Choroid plexus epithelial cell (primary cell): ENCODE measurements around the gene KIF18B.

ENCODE experiments used
- DNase-seq: peaks from one replicate; pipeline ENCODE4 v3.0.0-alpha.2; 2010; ENCODE audit warnings: low read depth
- H3K4me3 ChIP-seq: 2 replicates; pipeline ENCODE4 v1.5.1; 2011; ENCODE audit warnings: low read depth, mild to moderate bottlenecking, control low read depth, low read length, moderate library complexity
- CTCF ChIP-seq: conservative IDR thresholded peaks from 2 replicates; pipeline ENCODE4 v1.5.1; 2011; ENCODE audit warnings: low read depth, mild to moderate bottlenecking, control low read depth, inconsistent platforms, low read length, moderate library complexity

Gene KIF18B

GRCh38 chr17:44902135-44902760, 45.3 kb downstream of the KIF18B start:
- H3K4me3 ChIP-seq = no peak overlapping the region
- TF ChIP-seq CTCF = no peak
- DNase-seq = no peak

- peak; percentile 50 for DNase-seq
- H3K4me3 ChIP-seq = no peak overlapping the region
- peak; percentile 19 for TF ChIP-seq CTCF
Observed at GRCh38 chr17:44901411-44901921, 46.1 kb downstream of the KIF18B start.

- no peak for TF ChIP-seq CTCF
- no peak overlapping the region for H3K4me3 ChIP-seq
- DNase-seq = peak; percentile 88
Observed at GRCh38 chr17:44900894-44901293, 46.7 kb downstream of the KIF18B start.

DNA sequence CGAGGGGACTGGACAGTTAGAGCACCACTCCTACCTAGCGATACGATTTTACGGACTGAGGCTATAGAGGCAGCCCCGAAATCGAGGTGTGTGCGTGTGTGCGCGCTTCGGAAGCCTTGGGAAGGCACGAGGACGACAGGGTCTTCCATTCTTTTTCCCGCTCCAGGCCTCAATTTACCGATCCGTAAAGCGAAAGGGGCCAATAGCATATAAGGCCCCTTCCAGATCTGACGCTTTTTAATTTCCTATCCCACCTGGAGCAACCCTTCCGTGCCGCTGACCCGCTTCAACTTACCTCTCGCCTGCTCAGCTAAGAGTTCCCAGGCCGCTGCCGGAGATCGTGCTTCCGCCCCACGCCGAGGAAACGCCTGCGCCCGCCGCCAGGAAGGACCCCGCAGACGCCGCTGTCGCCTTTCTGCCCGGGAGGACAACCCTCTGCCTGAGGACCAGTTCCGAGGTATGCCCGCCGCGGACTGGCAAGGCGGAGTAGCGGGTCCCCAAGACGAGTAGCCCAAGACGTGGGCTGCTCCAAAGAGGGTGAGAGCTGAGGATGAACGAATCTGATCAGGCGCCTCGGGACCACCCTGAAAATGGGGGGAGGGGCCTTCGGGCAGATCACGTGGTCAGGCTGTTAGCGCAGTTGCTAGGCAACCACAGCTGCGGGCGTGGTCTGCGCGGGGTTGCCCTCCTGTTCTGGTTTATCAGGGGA, 48.3 kb downstream of the KIF18B start, which contains the start of gene EFTUD2:
Gene EFTUD2 (minus strand): TSS at position 372 of the 709 bp plus-strand sequence. CDS start 4,924 bp downstream, outside the sequence.
- peak; percentile 90 for DNase-seq
- TF ChIP-seq CTCF = no peak
- H3K4me3 ChIP-seq = peak within 1 kb of the TSS; percentile 86

DNA sequence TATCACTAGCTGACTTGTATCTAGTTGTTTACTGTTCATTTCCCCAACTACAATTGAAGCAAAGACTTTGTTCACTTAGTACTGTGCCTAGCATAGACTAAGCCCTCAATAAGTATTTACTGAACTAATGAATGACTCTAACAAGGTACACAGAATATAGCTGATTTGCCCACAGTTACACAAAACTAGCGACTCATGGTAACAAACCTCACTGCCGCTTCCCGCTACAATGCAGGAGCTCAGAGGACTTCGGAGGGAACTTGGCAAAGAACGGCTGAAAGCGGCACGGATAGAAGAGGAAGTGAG, 48.9 kb downstream of the KIF18B start:
- peak overlapping the region; percentile 86 for H3K4me3 ChIP-seq
- peak; percentile 52 for DNase-seq
- TF ChIP-seq CTCF = no peak

DNA sequence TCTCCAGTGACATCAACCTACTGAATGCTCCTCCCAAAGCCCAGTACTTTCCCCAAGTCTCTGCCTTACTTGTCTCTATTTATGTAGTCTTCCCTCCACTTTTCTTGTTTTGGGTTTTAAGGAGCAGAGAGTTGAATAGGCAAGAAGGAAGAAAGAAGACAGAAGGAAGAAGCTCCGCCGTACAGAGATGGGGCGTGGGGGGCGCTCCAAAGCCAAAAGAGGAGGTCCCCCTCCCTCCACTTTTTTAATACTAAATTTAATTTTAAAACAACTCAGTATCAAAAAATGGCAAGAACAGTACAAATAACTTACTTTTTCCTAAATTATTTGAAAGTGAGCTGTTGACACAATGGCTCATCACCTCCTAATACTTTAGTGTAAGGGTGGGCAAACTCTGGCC, 52.9 kb downstream of the KIF18B start:
- no peak for DNase-seq
- TF ChIP-seq CTCF = no peak
- H3K4me3 ChIP-seq = no peak overlapping the region
